ENCODE results near the gene MDM2. TPM values are rescaled to one million over a fixed set of nuclear protein-coding genes. Genes with fewer than 3 reads are reported as not detected.

Gene MDM2
- total RNA-seq, 1 experiment from 2014 or later: 159 TPM

DNA sequence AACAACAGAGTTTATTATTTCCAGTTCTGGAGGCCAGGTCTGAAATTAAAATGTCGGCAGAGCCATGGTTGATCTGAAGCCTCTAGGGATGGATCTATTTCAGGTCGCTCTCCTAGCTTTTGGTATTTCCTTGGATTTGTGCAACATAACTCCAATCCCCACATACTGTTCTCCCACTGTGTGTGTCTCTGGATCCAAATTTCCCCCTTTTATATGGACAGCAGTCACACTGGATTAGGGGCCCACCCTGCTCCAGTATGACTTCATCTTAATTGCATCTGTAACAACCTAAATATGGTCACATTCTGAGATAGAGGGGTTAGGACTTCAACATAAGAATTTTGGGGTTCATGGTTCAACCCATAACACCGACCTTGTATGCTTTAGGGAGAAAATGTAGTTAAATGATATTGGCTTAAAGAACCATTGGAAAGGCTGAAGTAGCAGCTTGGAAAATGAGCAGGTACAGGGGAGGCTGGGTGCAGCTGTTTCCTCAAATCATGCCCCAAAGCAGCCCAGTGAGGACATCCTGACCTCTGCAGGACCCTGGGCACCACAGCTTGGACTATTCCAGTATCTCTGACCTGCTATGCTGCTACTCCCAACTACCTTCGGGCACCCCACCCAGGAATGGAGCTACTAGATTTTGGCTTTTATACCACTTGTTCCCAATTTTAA, 13.9 kb upstream of the MDM2 start:
- TF ChIP-seq, protein P1, sequence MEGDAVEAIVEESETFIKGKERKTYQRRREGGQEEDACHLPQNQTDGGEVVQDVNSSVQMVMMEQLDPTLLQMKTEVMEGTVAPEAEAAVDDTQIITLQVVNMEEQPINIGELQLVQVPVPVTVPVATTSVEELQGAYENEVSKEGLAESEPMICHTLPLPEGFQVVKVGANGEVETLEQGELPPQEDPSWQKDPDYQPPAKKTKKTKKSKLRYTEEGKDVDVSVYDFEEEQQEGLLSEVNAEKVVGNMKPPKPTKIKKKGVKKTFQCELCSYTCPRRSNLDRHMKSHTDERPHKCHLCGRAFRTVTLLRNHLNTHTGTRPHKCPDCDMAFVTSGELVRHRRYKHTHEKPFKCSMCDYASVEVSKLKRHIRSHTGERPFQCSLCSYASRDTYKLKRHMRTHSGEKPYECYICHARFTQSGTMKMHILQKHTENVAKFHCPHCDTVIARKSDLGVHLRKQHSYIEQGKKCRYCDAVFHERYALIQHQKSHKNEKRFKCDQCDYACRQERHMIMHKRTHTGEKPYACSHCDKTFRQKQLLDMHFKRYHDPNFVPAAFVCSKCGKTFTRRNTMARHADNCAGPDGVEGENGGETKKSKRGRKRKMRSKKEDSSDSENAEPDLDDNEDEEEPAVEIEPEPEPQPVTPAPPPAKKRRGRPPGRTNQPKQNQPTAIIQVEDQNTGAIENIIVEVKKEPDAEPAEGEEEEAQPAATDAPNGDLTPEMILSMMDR (conservative IDR thresholded peaks at IDR 0.05): no peak
- Histone ChIP-seq H3K14ac (ENCODE audit: insufficient read depth, low read length) (no peak overlapping the region), H3K18ac (ENCODE audit: insufficient read length, low read depth, low read length) (no peak overlapping the region), H2BK20ac (ENCODE audit: low read depth, low read length, poor library complexity, severe bottlenecking) (no peak overlapping the region), H3K27me3 (ENCODE audit: insufficient read depth, low read length) (no peaks in the 10 kb centered on the region), H3K9me3 (ENCODE audit: control insufficient read depth, low read depth, low read length) (no peaks in the 10 kb centered on the region), H3K79me1 (ENCODE audit: insufficient read depth, low read depth, low read length, poor library complexity, severe bottlenecking) (no peaks in the 10 kb centered on the region), H3K9ac (ENCODE audit: extremely low read depth, insufficient read length, low read length) (no peak overlapping the region), H2AFZ (ENCODE audit: low read length) (no peak overlapping the region), H2BK120ac (ENCODE audit: low read depth, low read length, poor library complexity, severe bottlenecking) (no peak overlapping the region), H2AK5ac (ENCODE audit: insufficient read length, low read length) (no peak overlapping the region), H3T11ph (ENCODE audit: low read length) (no peak overlapping the region), H3K79me2 (ENCODE audit: insufficient read depth, low read length) (no peaks in the 10 kb centered on the region), H4K20me1 (ENCODE audit: control insufficient read depth, insufficient read depth, insufficient read length) (no peaks in the 10 kb centered on the region), H3K23ac (ENCODE audit: insufficient read length, low read depth, low read length) (no peak overlapping the region), H2BK12ac (ENCODE audit: insufficient read length, low read depth, low read length) (no peak overlapping the region), H3K23me2 (ENCODE audit: insufficient read length, low read depth, low read length, poor library complexity, severe bottlenecking) (no peaks in the 10 kb centered on the region), H4K5ac (ENCODE audit: insufficient read length, low read depth, low read length) (no peak overlapping the region), H4K91ac (ENCODE audit: insufficient read length, low read depth, low read length) (no peak overlapping the region), H4K8ac (replicated peaks; ENCODE audit: insufficient read length, low read depth, low read length) (no peak overlapping the region), H3K4me1 (ENCODE audit: insufficient read depth, low read length) (no peaks in the 10 kb centered on the region), H3K27ac (ENCODE audit: insufficient read length, low read depth, low read length) (no peak overlapping the region), H3K4me2 (ENCODE audit: insufficient read depth, insufficient read length, low read length) (no peak overlapping the region), H2BK5ac (ENCODE audit: insufficient read length, low read length) (no peak overlapping the region), H3K4ac (ENCODE audit: low read depth, low read length) (no peak overlapping the region), H3K56ac (ENCODE audit: insufficient read length, low read depth, low read length) (no peak overlapping the region), H2BK15ac (ENCODE audit: low read depth, low read length) (no peak overlapping the region)
- WGBS (ENCODE audit: extremely low coverage, insufficient read length, low lambda C conversion rate): no CpG with 5 or more reads among the region's 4 CpGs
- Mint-ChIP-seq H3K4me3 (no peak overlapping the region), H3K9me3 (no peaks in the 10 kb centered on the region), H3K27ac (no peak overlapping the region), H3K27me3 (ENCODE audit: low read depth) (no peaks in the 10 kb centered on the region; the same call in 1 of the 2 replicates), H3K4me1 (peaks cover 0 to 5% of the 10 kb centered on the region in 2 experiments; a peak in 3 of 4 replicates), H3K36me3 (ENCODE audit: insufficient read depth in 1 of 3, low read depth in 3 of 3) (no peaks in the 10 kb centered on the region)
- no peak for DNase-seq
